GM23248 (cell line): ENCODE results near the gene HES4. TPM values are rescaled to one million over a fixed set of nuclear protein-coding genes. Genes with fewer than 3 reads are reported as not detected.

Source experiments
- DNase-seq: peaks from one replicate; pipeline ENCODE4 v3.0.0-alpha.2; 2015
- H2AFZ ChIP-seq: fragments of 200-600 bp; sonication (generic); 2 replicates; pipeline ENCODE4 v1.6.1; 2016; ENCODE audit warnings: antibody characterized with exemption
- H3F3A ChIP-seq: fragments of 200-600 bp; sonication (generic); 2 replicates; pipeline ENCODE4 v1.6.1; 2016; ENCODE audit warnings: mild to moderate bottlenecking, antibody characterized with exemption, mixed run types; ENCODE audit not compliant: insufficient read depth
- H3K27ac ChIP-seq: fragments of 200-600 bp; sonication (generic); 2 replicates; pipeline ENCODE4 v1.5.1; 2016; ENCODE audit warnings: mild to moderate bottlenecking
- H3K27me3 ChIP-seq: fragments of 200-600 bp; sonication (generic); replicated peaks from 2 replicates; pipeline ENCODE4 v1.6.1; 2016; ENCODE audit warnings: mild to moderate bottlenecking; ENCODE audit not compliant: insufficient read depth
- H3K36me3 ChIP-seq: fragments of 200-600 bp; sonication (generic); 2 replicates; pipeline ENCODE4 v1.6.1; 2016; ENCODE audit warnings: low read depth, mild to moderate bottlenecking
- H3K4me1 ChIP-seq: fragments of 200-600 bp; sonication (generic); 2 replicates; pipeline ENCODE4 v1.6.1; 2016; ENCODE audit warnings: mild to moderate bottlenecking; ENCODE audit not compliant: insufficient read depth
- H3K4me2 ChIP-seq: fragments of 200-600 bp; sonication (generic); one replicate; pipeline ENCODE4 v1.6.1; 2016; ENCODE audit warnings: mild to moderate bottlenecking; ENCODE audit not compliant: unreplicated experiment
- H3K4me3 ChIP-seq: fragments of 200-600 bp; sonication (generic); 2 replicates; pipeline ENCODE4 v1.5.1; 2016; ENCODE audit warnings: mild to moderate bottlenecking
- H3K79me2 ChIP-seq: fragments of 200-600 bp; sonication (generic); 2 replicates; pipeline ENCODE4 v1.6.1; 2016; ENCODE audit warnings: mild to moderate bottlenecking; ENCODE audit not compliant: insufficient read depth
- H3K9ac ChIP-seq: fragments of 200-600 bp; sonication (generic); 2 replicates; pipeline ENCODE4 v1.6.1; 2016; ENCODE audit warnings: mild to moderate bottlenecking
- H3K9me2 ChIP-seq: fragments of 200-600 bp; sonication (generic); 2 replicates; pipeline ENCODE4 v1.6.1; 2016; ENCODE audit warnings: mixed run types, mild to moderate bottlenecking, moderate library complexity; ENCODE audit not compliant: insufficient read depth
- H3K9me3 ChIP-seq: fragments of 200-600 bp; sonication (generic); one replicate; pipeline ENCODE4 v1.6.1; 2017; ENCODE audit warnings: low read depth
- H4K20me1 ChIP-seq: fragments of 200-600 bp; sonication (generic); 2 replicates; pipeline ENCODE4 v1.6.0; 2016; ENCODE audit not compliant: insufficient read depth
- EZH2 ChIP-seq: fragments of 200-600 bp; sonication (generic); IDR thresholded peaks from 2 replicates; pipeline ENCODE4 v1.6.1; 2018; ENCODE audit warnings: antibody characterized with exemption, mild to moderate bottlenecking; ENCODE audit not compliant: insufficient read depth, poor library complexity, severe bottlenecking
- EZH2phosphoT487 ChIP-seq: fragments of 200-600 bp; sonication (generic); IDR thresholded peaks from 2 replicates; pipeline ENCODE4 v1.6.1; 2018; ENCODE audit warnings: antibody characterized with exemption, moderate library complexity, mild to moderate bottlenecking, low read depth; ENCODE audit not compliant: insufficient read depth
- WGBS, 2 experiments: methylation state at CpG; one replicate each; pipeline ENCODE4 v1.1.6; 2015 to 2017; ENCODE audit warnings: low lambda C conversion rate in 2 of 2, low coverage in 1 of 2; ENCODE audit errors: missing lambda C conversion rate in 2 of 2; 5-methylcytosine and 5-hydroxymethylcytosine counted together
- in situ Hi-C: fragments of 300-500 bp; cut with MboI; formaldehyde crosslinking; loops from 2 replicates; pipeline ENCODE4 v1.15.0; 2020
- polyA plus RNA-seq: library from polyadenylated mRNA; unstranded; fragments of >200 nt; fragmentation: Nextera tagmentation; extraction: Ambion mirVana; gene quantifications from 2 replicates; pipeline ENCODE4 v1.2.1, GENCODE V29; 2016
- total RNA-seq: library from RNA; depleted of rRNA; stranded (reverse); fragments of >200 nt; shearing (Covaris generic); gene quantifications from 2 replicates; pipeline ENCODE4 v1.2.3, GENCODE V29; 2014

The HES4 gene
- total and polyA plus RNA-seq, 2 experiments from 2014 or later, result 3.1 to 4.1 TPM

DNA sequence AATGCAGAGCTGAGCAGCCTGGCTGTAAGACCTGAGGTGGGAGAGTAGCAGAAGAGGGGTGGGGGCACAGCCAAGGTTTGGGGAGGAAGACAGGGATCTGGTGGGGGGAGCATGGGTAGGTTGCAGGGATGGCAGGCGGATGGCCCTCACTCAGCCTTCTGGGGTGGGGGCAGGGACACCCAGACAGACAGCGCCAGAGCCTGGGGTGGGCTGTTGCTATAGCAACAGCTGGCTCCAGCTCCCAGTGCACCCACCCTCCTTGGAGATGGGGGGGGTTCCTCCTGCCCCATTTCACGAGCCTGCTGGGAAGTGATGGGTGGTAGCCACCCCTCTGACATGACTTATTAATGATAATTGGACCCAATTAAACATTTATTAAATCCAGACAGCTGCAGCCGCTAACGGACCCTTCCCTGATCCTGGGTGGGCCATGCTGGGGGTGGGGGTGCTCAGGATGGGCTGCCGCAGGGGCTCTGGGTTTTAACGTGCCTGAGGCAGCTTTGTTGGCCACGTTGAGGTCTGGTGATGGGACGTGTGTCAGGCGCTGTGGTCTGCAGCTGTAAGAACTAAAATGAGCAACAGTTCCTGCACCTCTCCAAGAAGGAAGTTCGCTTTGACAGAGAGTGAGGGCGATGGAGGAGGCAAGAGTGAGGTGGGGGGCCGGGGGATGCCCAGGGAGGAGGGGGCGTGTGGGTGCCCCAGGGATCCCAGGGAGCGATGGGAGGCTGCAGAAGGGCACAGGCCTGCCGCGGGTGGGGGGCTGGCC lies 39.4 kb upstream of the HES4 start:
- Histone ChIP-seq H3K9me3 (no peaks in the 10 kb centered on the region), H3K79me2 (no peaks in the 10 kb centered on the region), H3K9ac (no peak overlapping the region), H4K20me1 (no peaks in the 10 kb centered on the region), H3K36me3 (no peaks in the 10 kb centered on the region), H3K4me2 (no peak overlapping the region), H3K9me2 (no peaks in the 10 kb centered on the region), H3F3A (no peaks in the 10 kb centered on the region), H3K27me3 (peaks cover 1% of the 10 kb centered on the region), H3K27ac (no peak overlapping the region), H3K4me1 (no peaks in the 10 kb centered on the region), H2AFZ (no peak overlapping the region), H3K4me3 (no peak overlapping the region)
- TF ChIP-seq EZH2, result no peak
- no peak for TF ChIP-seq EZH2phosphoT487
- 16 to 27% methylated on average over 11 to 17 of the region's 17 CpGs for WGBS, 2 experiments
- DNase-seq, result no peak
- in situ Hi-C loops, result no loop called here

DNA sequence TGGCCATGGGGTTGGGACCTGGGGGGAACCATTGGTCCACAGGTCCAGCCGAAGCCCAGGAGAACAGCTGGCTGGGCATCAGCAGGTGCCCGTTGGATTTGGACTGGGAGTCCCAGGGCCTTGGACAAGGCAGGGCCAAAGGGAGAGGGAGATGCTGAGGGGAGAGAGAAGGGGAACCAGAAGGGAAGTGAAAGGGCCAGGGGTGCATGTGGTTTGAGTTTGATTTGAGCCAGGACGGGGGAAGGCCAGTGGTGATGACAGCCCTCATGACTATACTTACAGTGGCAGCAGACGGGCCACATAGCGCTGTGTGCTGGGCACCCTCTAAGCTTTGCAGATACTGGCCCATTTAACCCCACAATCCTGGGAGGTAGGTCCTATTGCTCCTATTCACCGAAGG lies 38.8 kb upstream of the HES4 start:
- Histone ChIP-seq H3F3A (no peaks in the 10 kb centered on the region), H3K9ac (no peak overlapping the region), H3K27me3 (peaks cover 8% of the 10 kb centered on the region), H3K9me3 (no peaks in the 10 kb centered on the region), H3K27ac (no peak overlapping the region), H3K79me2 (no peaks in the 10 kb centered on the region), H2AFZ (no peak overlapping the region), H3K4me1 (no peaks in the 10 kb centered on the region), H3K9me2 (no peaks in the 10 kb centered on the region), H3K36me3 (no peaks in the 10 kb centered on the region), H4K20me1 (no peaks in the 10 kb centered on the region), H3K4me3 (no peak overlapping the region), H3K4me2 (no peak overlapping the region)
- TF ChIP-seq EZH2phosphoT487 (no peak), EZH2 (no peak)
- no peak for DNase-seq
- in situ Hi-C loops, result no loop called here
- 91 to 94% methylated on average over 6 of the region's 6 CpGs for WGBS, 2 experiments

DNA sequence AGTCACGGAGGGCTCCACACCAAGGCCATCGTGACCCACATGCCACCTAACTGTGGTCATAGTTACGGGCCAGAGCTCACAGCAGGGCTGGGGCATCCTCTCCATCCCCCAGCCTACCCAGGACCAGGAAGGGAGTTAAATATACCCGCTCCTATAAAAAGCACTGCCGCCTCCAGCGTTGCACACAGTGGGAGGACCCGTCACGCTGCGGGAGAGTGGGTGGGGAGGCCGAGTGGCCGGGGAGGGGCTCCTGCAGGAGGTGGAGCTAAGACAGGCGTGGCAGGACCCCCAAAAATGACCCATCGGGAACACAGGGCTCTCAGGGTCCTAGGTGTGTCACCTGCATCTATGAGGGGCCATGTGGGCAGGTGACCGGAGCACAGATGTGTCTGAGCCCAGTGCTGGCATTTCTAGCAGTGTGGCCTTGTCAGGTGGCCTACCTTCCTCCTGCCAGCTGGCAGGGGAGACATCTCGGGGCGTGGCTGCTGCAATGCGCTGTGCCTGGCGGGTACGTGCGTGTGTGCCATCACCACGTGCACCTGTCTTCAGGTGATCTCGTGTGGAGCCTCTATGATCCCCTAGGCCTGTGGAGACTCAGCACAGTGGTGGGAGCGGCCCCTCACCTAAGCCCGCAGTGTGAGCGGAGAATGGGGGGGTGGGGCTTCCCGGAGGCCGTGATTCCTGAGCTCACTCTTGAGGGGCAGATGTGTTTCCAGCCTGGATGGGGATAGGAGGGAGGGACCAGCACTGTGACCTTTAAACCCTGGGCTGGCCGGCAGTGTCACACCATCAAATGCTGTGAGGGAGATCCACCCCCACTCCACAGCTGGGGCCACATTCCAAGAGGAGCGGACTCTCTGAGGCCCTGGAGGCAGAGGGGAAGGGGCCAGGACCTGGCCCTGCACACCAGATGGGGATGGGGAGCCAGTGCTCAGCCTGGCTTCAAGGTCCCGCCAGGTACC lies 37.8 kb upstream of the HES4 start:
- Histone ChIP-seq H4K20me1 (no peaks in the 10 kb centered on the region), H3K27me3 (peaks cover 8% of the 10 kb centered on the region), H3K9me3 (no peaks in the 10 kb centered on the region), H3K4me2 (no peak overlapping the region), H3F3A (no peaks in the 10 kb centered on the region), H3K36me3 (no peaks in the 10 kb centered on the region), H2AFZ (no peak overlapping the region), H3K27ac (no peak overlapping the region), H3K4me3 (no peak overlapping the region), H3K9me2 (no peaks in the 10 kb centered on the region), H3K4me1 (no peaks in the 10 kb centered on the region), H3K79me2 (no peaks in the 10 kb centered on the region), H3K9ac (no peak overlapping the region)
- DNase-seq, result no peak
- WGBS, 2 experiments, result 86 to 89% methylated on average over 30 of the region's 30 CpGs
- in situ Hi-C loops, result no loop called here
- no peak for TF ChIP-seq EZH2phosphoT487
- TF ChIP-seq EZH2, result no peak

DNA sequence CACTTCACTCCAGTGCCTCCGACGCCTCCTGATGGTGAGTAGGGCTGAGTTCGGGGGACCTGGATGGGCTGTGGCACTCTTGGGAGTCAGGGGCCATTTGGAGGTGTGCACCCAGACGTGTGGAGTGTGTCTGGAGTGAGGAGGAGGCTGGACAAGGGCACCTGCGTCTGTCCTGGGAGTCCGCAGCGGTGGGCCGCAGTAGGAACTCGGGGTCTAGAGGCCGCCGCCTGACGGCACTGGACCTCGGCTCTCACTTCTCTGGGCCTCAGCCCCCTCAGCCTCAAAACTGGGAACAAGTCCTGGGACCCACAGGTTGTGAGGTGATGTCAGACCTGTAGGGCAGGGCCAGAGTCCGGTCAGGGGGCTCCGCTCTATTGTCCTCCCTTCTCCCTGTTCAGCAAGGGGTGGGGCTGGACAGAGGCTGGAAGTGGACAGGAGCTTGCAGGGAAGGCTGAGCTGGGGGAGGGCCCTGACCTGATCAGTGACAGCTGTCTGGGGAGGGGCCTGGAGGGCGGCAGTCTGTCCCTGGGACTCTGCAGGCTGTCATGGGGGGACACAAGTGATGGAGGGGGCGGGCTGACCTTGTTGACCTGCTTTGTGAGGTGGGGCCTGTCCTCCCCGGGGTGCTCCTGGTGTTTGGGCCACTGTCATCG lies 35.5 kb upstream of the HES4 start:
- 88 to 90% methylated on average over 16 to 19 of the region's 19 CpGs for WGBS, 2 experiments
- DNase-seq, result no peak
- Histone ChIP-seq H3K4me2 (no peak overlapping the region), H3K9ac (no peak overlapping the region), H3K27ac (no peak overlapping the region), H3K4me1 (no peaks in the 10 kb centered on the region), H3K4me3 (no peak overlapping the region), H3F3A (no peaks in the 10 kb centered on the region), H2AFZ (no peak overlapping the region), H3K27me3 (peaks cover 8% of the 10 kb centered on the region), H4K20me1 (no peaks in the 10 kb centered on the region), H3K9me3 (no peaks in the 10 kb centered on the region), H3K79me2 (no peaks in the 10 kb centered on the region), H3K36me3 (no peaks in the 10 kb centered on the region), H3K9me2 (no peaks in the 10 kb centered on the region)
- in situ Hi-C loops, result no loop called here
- TF ChIP-seq EZH2, result no peak
- no peak for TF ChIP-seq EZH2phosphoT487
